ENCODE measurements around the gene CYB5D1.
"Not testable (repeated sequence)": the region's sequence is repeated elsewhere in the genome, so short reads cannot be mapped to it uniquely, and the experiment has no call there.

Gene CYB5D1

DNA sequence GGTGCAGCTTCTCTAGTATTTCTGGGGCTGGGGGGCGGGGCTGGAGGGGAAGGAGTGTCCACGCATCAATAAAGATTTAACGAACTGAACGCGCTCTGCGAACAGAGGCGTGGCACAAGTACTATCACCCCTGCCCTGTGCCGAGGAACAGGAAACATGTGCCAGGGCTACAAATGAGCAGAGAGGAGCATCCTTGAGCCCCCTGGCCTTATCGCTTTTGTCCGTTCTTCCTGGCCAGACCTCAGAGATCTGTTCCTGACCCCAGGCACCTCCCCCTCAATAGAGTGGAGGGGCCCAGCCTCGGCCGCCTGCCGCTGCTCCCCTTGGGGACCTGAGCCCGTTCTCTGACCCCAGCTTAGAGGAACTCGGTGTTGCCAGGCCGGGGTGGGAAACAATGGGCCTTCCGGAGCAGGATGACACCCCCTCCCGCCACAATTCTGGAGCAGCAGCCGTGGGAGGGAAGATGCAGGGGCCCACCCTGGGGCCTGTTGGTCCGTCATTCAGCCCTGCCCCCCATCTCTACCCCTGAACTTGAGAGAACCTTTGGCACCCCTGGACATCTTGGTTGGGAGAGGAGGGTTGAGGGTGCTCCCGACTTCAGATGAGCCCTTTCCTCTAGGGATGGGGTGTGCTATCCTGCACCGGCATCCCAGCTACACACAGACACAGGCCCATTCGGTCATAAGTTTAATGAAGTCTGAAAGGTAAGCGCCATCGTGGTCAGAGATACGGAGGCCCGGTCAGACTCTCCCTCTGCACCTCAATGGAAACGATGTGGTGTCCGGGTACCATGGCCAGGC lies 1.6 kb upstream of the CYB5D1 start:
- DNase-seq (ENCODE audit: low read depth), result peak; percentile 27

DNA sequence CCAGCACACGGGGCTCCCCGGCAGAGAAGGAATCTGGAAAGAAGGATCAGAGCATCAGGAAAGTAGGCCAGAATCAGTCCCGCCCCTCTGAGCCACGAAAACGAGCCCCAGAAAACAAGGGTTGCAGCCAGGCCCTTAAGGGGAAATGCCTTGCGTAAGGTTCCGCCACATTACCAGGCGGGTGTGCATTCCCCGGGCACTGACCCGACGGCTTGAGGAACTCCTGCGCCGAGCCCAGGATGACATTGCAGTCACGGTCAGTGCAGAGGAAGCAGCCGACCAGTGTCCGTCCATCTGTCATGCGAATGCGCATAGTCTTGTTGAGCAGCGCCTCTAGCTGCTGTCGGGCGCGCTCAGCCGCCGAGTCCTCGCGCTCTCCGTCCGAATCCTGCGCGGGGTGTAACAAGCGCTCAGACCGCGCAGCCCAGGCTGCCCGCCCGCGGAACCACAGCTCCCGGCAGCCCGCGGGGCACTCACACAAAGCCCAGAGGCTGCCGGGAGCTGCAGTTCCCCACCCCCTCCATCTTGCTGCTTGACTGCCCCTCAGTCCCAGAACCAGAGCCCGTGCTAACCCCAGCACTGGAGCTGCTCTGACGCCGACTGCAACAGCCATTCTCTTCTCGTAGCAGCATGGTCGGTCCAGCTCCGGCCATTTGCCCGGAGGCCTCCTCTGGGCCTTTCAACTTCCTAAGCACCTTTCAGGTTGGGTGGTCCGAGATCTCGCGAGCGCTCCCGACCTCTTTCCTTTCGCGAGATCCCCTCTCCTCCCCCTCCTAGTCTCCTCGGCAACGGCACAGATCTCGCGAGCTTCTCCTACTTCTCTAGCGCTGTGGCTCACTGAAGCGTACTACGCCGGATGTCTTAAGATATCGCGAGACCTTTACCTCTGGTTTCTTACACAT lies 741 bp upstream of the CYB5D1 start, which contains the start of gene NAA38:
TSS of gene NAA38 (minus strand) at position 749 of the 902 bp plus-strand sequence. CDS start at position 653, 96 bp downstream.
- peak; percentile 86 for DNase-seq (ENCODE audit: low read depth)

DNA sequence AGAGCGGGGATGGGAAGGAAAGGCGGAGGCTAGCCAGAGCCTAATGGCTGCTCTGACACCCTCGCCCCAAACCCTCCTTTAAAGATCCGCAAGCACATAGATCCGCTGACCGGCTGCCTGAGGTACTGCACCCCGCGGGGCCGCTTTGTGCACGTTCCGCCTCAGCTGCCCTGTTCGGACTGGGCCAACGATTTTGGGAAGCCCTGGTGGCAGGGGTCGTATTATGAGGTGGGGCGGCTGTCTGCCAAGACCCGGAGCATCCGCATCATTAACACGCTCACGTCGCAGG lies 663 bp downstream of the CYB5D1 start:
- peak; percentile 17 for DNase-seq (ENCODE audit: low read depth)

DNA sequence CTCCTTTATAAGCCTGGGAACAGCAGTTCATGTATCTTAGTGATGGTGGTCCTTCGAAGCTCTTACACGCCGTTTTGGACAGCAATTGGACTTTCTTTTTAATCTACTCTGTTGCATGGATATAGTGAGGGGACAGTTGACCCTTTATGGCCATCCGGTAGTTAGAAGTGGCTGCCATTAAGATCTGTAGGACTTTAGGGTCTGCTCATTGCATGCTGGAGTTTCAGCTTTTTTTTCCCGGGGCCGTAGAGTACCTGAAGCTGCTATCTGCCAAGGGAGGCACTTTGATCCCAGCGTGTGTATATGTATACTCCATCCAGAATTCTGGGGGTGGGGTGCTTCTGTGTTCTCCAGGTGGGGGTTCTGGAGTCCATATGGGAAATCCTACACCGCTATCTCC lies 1.2 kb downstream of the CYB5D1 start:
- DNase-seq (ENCODE audit: low read depth), result no peak

DNA sequence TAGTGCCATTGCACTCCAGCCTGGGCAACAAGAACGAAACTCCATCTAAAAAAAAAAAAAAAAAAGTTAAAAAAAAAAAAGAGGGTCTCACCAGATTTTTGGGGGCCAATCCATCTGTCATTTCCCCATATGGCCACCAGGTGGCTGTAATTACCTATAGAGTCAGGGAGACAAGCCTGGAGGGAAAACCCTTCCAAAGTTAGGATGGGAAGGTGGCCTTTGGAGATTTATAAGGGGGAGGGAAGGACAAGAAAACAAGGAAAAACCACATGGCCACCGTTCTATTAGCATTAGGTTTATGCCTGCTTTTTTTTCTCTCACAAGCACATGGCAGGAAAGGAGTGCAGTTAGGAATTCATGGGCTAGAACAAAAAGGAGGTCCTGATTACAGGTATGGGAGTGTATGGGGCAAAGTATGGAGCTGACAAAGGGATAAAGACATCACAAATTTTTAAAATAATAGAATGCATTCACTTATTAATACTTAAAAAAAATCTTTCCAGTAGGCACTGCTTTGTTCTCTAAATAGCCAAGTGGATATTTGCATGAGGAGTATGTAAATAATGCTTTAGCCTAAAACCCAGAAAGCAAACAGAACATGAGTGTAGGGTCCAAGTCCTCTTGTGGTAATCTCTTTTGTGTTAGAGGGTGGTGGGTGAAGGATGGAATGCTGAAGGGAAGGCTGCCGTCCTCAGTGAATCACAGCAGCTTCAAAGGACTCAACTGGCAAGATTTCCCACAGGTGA lies 5.1 kb downstream of the CYB5D1 start:
- peak; percentile 10 for DNase-seq (ENCODE audit: low read depth)

DNA sequence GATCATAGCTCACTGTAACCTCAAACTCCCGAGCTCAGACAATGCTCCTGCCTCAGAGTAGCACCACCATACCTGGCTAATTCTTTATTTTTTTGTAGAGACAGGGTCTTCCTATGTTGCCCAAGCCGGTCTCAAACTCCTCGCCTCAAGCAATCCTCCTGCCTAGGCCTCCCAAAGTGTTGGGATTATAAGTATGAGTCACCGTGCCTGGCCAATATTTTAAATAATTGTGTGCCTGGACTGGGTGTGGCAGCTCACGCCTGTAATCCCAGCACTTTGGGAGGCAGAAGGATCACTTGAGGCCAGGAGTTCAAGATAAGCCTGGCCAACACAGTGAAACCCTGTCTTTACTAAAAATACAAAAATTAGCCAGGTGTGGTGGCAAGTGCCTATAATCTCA lies 6.6 kb downstream of the CYB5D1 start:
- DNase-seq (ENCODE audit: low read depth), result not testable (repeated sequence)

DNA sequence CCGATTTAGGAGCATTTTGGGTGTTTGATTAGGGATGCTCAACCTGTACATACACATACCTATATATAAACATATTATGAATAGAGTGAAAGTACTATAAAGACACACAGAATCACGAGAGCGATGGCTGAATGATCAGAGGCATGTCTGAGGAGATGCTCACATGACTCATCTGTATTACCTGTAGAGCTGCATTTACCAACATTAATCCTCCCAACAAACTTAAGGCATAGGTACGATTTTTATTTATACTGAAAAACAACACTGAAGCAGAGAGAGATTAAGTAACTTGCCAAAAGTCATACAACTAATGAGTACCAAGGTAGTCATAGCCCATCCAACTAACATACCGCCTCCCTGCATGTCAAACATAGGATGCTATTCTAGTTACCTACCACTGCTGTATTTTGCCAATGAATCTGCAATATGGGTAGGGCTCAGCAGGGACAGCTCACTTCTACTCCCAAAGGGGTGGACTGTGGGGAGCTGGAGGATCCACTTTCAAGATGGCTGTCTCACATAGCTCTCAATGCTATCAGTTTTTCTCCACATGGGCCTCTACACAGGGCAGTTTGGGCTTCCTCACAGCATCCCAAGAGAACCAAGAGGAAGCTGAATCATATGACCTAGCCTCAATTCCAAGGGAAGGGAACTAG lies 7.3 kb downstream of the CYB5D1 start:
- no peak for DNase-seq (ENCODE audit: low read depth)

DNA sequence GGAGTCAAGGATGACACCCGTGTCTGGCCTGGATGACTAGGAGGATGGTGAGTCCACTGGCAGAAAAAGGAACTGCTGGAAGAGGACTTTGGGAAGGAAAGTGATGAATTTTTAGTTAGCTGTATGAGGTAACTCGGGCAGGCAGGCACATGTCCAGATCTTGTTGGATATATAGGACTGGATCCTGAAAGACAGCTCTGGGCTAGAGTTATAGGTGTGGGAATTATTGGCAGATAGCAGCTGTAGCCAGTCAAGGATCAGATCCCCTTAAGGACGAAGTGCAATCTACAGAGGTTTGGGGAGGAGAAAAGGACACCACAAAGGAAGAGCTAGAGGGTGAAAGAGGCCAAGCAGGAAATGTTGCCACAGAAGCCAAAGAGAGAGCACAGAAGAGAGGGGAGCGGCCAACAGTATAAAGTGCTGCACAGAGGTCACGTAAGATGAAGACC lies 10.1 kb downstream of the CYB5D1 start:
- DNase-seq (ENCODE audit: low read depth), result no peak

DNA sequence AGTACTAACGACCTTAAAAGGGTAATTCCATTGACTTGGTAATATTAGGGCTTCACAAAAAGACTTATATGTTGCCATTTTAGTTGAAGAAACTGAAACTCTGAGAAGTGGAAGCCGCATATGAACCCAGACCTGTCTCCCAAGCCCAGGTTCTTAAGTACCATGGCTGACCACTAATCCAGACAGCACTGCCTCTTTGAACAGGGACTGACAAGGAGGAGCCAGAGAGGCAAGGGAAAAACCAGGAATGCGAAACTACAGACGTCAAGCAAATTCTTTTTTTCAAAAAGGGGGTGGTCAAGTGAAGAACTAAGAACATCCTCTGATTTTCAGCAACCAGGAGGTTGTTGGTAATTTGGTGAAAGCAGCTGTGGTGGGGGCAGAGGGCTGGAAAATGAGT lies 15.2 kb downstream of the CYB5D1 start:
- DNase-seq (ENCODE audit: low read depth), result no peak

DNA sequence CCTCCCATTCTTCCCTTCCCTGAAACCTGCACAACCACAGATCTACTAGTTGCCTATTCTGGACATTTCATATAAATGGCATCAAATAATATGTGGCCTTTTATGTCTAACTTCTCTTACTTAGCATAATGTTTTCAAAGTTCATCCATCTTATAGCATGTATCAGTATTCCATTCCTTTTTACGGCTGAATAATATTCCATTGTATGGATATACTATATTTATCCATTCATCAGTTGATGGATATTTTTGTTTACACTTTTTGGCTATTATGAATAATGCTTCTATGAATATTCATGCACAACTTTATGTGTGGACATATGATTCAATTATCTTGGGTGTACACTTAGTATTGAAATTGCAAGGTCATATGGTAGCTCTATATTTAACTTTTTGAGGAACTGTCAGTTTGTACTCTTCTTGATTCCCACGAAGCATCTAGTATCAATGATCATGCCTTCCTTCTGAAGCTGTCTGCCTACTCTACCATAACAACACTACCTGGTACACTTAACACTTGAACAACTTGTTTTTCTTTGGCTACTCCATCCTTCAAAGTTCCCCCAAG lies 18.1 kb downstream of the CYB5D1 start:
- DNase-seq (ENCODE audit: low read depth), result no peak

DNA sequence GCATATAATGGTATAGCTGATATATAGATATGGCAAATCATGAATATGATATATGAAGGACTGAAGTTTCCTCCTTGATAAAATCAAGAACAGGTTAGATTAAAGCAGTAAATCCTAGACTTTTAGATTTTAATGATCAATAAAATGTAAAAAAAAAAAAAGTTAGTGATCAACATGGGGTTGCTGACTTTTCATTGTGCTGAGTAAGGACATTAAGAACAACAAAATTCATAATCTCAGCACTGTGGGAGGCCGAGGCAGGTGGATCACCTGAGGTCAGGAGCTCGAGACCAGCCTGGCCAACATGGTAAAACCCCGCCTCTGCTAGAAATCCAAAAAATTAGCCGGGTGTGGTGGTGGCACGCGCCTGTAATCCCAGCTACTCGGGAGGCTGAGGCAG lies 20.4 kb downstream of the CYB5D1 start:
- DNase-seq (ENCODE audit: low read depth), result no peak

DNA sequence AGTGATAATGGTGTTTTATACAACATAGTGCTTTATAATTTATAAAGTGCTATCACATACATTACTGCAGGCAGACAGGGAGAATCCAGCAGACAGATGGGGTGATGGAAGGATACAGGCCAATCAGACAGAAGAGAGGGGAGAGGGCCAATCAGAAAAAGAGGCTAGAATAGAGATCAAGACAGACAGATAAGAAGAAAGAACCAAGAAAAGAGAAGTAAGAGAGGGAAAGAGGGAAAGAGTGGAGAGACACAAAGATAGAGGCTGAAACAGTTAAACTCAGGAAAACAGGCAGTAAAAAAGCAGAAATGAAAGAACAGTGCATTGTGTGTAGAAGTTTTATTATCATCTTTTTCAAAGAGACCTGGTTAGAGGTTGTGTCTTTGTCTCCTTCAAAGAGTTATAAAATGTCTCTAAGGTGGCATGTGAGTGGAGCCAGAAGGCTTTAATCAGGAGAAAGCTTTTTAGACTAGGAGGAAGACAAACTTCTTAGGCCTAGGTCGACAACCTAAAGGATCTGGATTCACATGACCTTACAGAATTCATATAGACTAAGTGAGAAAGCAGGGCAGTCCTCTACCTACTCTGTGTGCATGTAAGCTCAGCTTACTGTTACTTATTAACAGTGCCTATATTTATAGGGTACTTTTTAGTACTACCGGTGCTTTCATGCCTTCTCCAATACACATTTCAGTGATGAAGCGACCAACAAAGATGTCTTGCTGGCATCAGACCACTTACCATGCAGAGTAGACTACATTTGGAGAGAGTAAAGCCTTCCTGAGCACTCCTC lies 22.5 kb downstream of the CYB5D1 start:
- DNase-seq (ENCODE audit: low read depth), result no peak

DNA sequence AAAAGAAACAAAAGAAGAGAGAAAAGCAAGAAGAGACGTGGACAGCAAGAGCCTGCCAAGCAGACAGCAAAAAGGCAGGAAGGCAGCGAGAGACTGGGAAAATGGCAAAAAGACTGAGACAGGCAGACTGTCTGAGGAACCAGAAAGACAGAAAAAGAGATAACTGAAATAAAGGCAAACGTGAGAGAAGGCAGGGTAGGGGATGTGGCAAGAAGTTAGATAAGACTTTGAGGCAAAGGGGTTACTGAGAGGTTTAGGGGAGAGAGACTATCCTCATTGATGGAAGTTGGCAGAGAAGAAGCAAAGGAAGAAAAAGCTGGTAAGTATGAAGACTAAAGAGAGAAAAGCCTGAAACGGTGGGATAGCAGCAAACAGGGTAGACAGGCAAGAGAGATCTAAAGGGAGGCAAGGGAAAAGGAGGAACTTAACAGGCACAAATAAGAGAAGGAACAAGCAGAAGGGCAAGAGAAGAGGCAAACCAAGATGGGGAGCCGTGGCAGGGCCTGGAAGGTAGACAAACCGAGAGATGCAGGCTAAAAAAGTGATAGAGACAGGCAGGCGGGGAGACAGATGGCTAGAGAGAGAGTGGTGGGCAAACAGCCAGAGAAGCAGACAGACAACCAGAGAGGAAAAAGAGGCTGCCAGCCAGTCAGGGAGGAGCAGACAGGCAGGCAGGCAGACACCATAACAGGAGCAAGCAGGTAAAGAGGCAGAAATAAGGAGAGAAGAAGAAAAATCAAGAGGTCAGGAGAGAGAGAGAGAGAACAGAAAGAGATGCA lies 23.7 kb downstream of the CYB5D1 start:
- no peak for DNase-seq (ENCODE audit: low read depth)

DNA sequence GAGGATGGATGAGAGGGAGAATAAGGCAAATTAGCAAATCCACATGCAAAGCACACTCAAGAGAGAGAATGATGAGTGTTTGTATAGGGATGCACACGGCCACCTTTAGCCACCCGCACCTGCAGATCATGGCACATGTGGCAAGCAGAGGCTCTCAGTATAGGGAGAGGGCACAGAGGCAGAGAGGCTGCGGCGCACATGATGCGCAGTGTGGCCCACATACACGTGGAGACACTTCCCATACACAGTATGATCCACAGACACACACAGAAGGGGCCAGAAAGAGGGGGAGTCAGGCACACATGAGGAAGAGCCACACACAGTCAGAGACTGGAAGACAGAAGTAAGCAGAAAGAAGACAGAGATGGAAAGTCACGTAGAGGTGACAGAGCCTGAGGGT lies 24.3 kb downstream of the CYB5D1 start:
- no peak for DNase-seq (ENCODE audit: low read depth)

DNA sequence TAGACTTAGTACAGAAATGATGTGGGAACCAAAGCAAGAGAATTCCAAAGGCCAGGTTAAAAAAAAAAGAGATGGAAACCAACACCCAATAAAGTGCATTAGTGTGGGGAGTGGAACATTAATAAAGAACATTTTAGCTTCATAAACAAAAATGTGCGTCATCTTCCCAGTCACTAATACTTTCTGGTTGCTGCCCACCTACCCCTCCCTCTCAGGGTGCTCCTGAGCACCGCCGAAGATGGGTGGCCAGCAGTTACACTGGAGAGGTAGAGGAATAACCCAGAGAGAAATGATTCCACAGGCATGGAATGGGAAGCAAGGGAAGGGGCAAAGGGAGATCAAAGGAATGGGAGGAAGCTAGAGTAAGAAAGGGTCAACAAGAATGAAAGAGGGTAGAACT lies 24.8 kb downstream of the CYB5D1 start:
- DNase-seq (ENCODE audit: low read depth), result no peak

DNA sequence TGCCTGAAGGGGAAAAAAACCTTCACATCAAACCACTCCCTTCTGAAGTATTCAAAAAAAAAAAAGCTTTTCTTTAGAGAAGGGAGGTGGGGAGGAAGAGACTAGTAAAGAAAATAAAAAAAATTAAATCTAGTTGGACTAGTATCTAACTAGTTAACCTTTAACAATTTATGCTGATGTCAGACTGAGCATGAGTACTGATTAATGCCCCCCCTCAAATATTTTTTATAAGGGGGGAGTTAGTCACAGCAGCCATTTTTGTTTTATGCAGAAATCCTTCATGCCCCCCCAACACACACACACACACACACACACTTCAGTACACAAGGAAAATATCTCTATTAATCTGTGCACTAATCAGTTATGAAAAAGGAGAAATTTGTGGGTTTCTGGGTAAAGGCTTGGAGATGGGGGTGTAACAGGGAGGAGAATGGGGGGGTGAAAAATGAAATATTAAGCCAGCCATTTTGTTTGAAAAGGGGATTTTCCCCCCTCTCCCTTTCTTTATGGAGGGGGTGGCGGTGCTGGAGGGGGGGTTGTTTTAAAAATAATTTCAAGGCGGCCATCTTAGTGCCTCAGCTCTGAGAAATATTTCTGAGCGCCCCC lies 26.1 kb downstream of the CYB5D1 start:
- DNase-seq (ENCODE audit: low read depth), result no peak

DNA sequence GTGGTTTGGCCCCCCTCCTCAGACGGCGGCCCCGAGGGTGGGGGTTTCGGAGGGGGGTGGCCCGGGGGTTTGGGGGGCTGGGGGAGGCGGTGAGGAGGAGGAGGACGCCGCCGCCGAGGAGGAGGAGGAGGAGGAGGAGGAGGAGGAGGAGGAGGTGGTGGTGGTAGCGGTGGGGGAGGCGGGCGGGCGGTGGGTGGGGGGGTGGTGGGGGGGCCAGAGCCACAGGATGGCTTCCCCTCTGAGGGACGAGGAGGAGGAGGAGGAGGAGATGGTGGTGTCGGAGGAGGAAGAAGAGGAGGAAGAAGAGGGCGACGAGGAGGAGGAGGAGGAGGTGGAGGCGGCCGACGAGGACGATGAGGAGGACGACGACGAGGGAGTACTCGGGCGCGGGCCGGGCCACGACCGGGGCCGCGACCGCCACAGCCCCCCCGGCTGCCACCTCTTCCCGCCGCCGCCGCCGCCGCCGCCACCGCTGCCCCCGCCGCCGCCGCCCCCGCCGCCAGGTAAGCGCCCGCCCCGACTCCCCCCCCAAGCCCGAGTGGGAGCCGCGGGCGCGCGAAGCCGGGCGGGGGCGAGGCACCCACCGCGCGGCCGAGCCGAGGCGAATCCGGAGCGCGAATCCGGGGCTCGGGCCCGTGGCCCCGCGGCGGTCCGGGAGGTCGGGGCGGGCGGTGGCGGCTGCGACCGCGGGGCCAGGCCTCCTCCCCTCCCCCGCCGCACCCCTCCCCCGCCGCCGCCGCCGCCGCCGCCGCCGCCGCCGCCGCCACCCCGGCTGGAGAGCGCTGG lies 27.0 kb downstream of the CYB5D1 start:
- peak; percentile 57 for DNase-seq (ENCODE audit: low read depth)

DNA sequence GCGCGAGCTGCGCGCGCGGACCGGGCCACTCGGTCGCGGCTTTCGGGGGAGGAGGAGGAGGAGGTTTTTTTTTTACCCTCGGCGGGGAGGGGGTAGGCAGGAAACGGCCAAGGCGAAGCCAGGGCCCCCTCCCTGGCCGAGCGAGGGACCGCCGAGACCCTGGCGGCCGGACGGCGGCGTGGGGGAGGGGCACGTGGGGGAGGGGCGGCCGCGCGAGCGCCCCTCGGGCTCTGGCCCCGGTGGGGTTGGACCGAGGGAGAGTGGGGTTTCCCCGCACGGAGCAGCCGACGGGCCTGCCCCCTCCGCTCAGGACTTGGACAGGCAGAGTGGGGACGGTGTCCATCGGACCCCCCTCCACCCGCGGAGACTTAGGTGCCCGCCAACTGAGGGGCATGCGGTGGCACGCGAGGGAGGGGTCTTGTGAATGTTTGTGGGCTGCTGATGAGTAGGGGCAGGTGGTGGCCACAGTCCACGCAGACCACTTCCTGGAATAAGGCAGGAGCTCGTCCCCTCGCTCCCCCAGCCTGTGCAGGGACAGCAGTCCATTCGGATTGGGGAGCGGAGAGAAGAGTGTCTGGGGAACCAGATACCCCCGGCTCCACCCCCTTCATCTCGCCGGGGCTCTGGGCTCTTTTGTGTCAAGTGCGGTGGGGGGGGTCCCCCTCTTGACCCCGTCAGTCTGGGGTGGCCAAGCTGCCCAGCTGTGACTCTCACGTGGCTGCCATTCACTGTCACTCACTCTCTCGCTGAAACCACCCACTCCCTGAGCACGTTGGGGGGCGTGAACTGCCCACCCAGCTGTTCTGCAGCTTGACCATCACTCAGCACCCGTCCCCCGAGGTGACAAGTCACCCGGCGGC lies 27.8 kb downstream of the CYB5D1 start:
- peak; percentile 42 for DNase-seq (ENCODE audit: low read depth)
